ENCODE results near the gene C20orf141. TPM values are rescaled to one million over a fixed set of nuclear protein-coding genes. Genes with fewer than 3 reads are reported as not detected.
"Not testable (repeated sequence)": the region's sequence is repeated elsewhere in the genome, so short reads cannot be mapped to it uniquely, and the experiment has no call there.

The C20orf141 gene, protein sequence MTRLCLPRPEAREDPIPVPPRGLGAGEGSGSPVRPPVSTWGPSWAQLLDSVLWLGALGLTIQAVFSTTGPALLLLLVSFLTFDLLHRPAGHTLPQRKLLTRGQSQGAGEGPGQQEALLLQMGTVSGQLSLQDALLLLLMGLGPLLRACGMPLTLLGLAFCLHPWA
- not detected for polyA plus RNA-seq (ENCODE audit: insufficient read length in 4 of 4)

GRCh38 chr20:2814587-2815051 is at the start of gene C20orf141:
Gene C20orf141 (plus strand): TSS chr20:2814987. CDS start chr20:2815185, 198 bp downstream.
- no peak for DNase-seq (ENCODE audit: low read depth in 4 of 4, low spot score in 3 of 4)

DNA sequence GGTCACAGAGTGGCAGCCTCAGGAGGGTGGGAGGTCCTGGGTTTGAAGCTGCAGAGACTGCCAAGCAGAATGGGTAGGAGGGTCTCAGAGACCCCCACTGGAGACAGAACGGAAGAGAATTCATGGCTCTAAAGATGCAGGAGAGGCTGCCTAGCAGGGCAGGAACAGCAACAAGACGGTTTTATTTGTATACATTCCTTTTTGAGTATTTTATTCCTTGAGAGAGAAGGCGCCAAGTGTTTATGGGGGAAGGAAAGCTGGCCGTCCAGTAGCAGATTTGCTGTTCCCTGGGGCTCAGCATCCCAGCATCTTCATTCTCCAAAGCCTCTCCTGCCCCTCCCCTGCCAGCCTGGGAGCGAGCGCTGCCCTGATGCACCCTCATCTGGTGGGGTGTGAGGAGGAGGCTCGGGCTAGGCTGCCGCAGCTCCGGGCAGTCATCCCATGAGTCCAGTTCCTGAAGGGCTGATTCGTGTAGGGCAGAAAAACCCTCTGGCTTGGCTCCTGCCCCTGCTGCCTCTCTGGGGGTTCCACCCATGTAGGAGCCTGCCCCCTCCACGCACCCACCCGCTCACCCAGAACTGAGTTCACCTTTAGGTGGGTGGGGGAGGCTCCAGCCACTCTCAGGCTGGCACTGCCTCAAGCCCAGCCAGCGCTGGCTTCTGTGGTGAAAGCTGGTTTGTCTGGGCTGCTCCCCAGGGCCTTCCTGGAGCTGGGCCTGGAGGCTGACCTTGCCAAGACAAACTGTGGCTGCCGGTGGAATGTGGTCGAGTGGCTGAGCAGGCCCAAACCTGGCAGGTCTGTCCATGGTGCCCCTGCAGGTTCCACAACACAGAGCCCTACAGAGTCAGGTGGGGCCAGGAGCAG is 46.8 kb upstream of the C20orf141 start:
- DNase-seq (ENCODE audit: low read depth in 4 of 4, low spot score in 3 of 4) = no peak

- no peak for DNase-seq (ENCODE audit: low read depth in 4 of 4, low spot score in 3 of 4)
Measured at GRCh38 chr20:2768632-2769015, 46.2 kb upstream of the C20orf141 start.

GRCh38 chr20:2770091-2770490 is 44.7 kb upstream of the C20orf141 start:
- not testable (repeated sequence) for DNase-seq (ENCODE audit: low read depth in 4 of 4, low spot score in 3 of 4)

GRCh38 chr20:2771631-2772080 is 43.1 kb upstream of the C20orf141 start:
- DNase-seq (ENCODE audit: low read depth in 4 of 4, low spot score in 3 of 4) = no peak

GRCh38 chr20:2773812-2774211 is 41.0 kb upstream of the C20orf141 start:
- no peak for DNase-seq (ENCODE audit: low read depth in 4 of 4, low spot score in 3 of 4)

- DNase-seq (ENCODE audit: low read depth in 4 of 4, low spot score in 3 of 4) = no peak
Measured at GRCh38 chr20:2775139-2775538, 39.6 kb upstream of the C20orf141 start.

GRCh38 chr20:2778602-2779321 is 36.0 kb upstream of the C20orf141 start:
- no peak for DNase-seq (ENCODE audit: low read depth in 4 of 4, low spot score in 3 of 4)

DNA sequence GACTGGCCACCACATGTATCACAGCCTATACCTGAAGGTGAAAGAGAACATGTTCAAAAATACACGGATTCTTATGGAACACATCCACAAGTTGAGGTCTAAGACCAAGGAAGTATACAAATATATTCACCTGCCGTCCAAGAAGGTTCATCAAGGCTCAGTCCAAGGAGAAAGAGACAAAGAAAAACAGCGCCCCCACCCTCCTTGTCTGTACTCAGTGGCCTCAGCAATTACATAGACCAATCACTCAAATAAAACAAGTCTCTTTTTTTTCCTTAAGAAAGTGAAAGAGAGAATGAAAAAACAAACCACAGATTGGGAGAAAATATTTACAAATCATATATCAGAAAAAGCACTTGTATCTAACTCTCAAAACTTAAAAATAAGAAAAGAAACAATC is 33.8 kb upstream of the C20orf141 start:
- no peak for DNase-seq (ENCODE audit: low read depth in 4 of 4, low spot score in 3 of 4)

GRCh38 chr20:2783908-2784566 is 30.8 kb upstream of the C20orf141 start:
- no peak for DNase-seq (ENCODE audit: low read depth in 4 of 4, low spot score in 3 of 4)

DNA sequence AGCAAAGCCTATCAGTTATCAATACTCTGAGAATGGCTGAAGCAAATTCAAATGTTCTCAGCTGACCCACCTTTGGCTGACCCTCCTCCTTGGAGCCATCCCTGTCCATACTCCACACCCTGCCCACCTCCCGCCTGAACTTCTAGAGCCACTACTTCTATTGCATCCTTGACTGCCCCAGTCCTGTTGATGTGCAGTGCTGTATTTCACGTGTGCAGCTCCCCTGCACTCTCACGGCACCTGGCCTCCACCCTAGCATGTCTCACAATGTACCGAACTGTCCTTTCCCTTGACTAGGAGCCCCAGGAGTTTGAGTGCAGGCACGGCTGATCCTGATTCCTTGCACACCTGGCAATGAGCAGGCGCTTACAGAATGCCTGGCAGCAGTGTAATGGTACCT is 21.3 kb upstream of the C20orf141 start:
- DNase-seq (ENCODE audit: low read depth in 4 of 4, low spot score in 3 of 4) = no peak

GRCh38 chr20:2794202-2794748 is 20.5 kb upstream of the C20orf141 start:
- no peak for DNase-seq (ENCODE audit: low read depth in 4 of 4, low spot score in 3 of 4)

DNA sequence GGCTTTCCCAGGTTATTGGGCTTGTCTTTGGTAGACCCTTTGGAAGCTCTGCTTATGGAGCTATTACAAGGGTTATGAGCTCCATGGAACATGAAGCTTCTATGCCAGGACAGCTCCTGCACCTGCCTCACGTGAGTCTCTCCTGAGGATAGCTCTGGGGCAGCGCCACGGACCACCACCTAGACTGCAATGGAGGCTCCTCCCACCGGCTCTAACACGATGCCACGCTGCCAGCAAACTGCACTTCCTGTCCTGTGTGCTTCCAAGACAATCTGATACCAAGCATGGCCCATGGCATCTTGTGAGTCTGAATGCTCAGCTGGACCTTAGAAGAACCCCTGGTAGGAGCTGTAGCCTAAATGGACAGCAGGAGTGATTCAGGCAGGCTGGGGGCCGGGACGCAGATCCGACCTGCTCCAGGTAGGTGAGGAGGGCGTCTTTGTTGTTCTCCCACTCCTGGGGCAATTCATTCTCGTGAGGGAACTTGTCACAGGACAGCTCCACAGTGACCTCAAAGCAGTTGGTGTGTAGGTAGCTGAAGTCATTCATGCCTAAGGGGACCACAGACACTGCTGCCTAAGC is 19.8 kb upstream of the C20orf141 start:
- DNase-seq (ENCODE audit: low read depth in 4 of 4, low spot score in 3 of 4) = no peak

DNA sequence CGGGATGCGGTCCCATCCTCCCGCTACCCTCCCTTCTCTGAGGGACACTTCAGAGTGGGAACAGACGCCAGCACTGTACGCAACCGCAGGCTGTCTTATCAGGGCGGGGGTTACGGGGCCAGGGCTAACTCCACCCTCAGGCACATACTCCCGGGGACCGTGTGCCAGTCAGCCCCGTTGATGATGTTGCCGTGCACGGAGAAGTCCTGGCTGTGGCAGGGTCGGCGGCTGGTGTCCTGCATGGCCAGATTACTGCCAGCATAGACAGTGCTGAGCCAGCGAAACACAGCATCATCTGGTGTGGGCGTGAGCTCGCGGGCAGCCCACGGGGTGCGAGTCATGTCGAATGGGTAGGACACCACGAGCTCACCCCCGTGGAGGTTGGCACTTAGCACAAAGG is 19.3 kb upstream of the C20orf141 start:
- DNase-seq (ENCODE audit: low read depth in 4 of 4, low spot score in 3 of 4) = no peak

DNA sequence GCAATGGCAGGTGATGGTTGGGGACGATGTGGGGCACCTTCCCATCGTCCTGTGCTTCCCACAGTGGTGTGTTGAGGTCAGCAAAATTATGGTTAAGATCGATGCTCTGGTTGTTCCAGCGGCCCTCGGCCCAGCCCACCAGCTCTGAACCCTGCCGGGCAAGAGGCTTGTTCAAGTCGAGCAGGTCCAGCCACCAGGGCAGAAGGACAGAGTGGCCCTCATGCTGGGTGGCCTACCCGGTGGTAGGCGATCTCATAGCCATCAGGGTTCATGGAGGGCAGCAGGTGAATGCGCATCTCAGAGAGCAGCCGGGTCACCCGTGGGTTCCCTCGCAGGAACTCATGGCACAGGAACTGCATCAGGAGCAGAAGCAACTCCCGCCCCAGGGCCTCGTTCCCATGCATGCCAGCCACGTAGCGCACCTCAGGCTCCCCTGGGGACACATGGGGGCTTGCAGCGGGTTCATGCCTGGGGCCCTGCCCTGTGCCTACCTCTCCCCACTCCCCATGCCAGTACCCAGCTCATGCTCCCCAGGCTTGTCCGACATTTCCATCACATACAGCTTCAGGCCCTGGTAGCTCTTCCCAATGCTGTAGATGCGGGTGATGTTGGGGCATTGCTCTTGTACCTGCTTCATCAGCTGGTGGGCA is 18.7 kb upstream of the C20orf141 start:
- DNase-seq (ENCODE audit: low read depth in 4 of 4, low spot score in 3 of 4) = no peak

GRCh38 chr20:2797136-2797983 is 17.4 kb upstream of the C20orf141 start:
- DNase-seq (ENCODE audit: low read depth in 4 of 4, low spot score in 3 of 4) = no peak

- no peak for DNase-seq (ENCODE audit: low read depth in 4 of 4, low spot score in 3 of 4)
Measured at GRCh38 chr20:2798095-2798805, 16.5 kb upstream of the C20orf141 start.

- DNase-seq (ENCODE audit: low read depth in 4 of 4, low spot score in 3 of 4) = no peak
Measured at GRCh38 chr20:2798814-2799213, 16.0 kb upstream of the C20orf141 start.
